K562 (cell line): ENCODE data around the gene COL4A6. TPM values are rescaled to one million over a fixed set of nuclear protein-coding genes. Genes with fewer than 3 reads are reported as not detected.
A peak's percentile ranks its signal among the peaks of the same experiment; 100 is the strongest.

Experiments
- ATAC-seq: fragments of 200-7000 bp; cut with Tn5 transposase; 3 replicates; pipeline ENCODE4 v1.9.1; 2020; ENCODE audit warnings: moderate library complexity
- BruUV-seq: library from RNA; stranded (reverse); fragments of 400-500 nt; replicated peaks from 2 replicates; lab custom pipeline; 2021; lab: Mats Ljungman, UMichigan
- CTCF ChIA-PET: fragments of 300-600 bp; formaldehyde crosslinking; extraction: SDS; loops from one replicate; lab custom pipeline; 2021; ENCODE audit warnings: low intra/inter-chr PET ratio; lab: Yijun Ruan, JAX
- POLR2A ChIA-PET: fragments of 300-600, 350-650 bp; sonication (Branson Sonifier 250); formaldehyde crosslinking; extraction: SDS; loops from one replicate; lab custom pipeline; 2021; ENCODE audit warnings: antibody characterized with exemption, inconsistent platforms; lab: Yijun Ruan, JAX
- DNase-seq, 4 experiments: peaks; one replicate each; pipeline versions ENCODE4 v3.0.0 to v3.0.0-alpha.2; 2011 to 2018; ENCODE audit warnings: low spot score in 3 of 4, mixed read lengths in 3 of 4; ENCODE audit errors: extremely low read depth in 1 of 4
- FAIRE-seq: peaks from 2 replicates; lab custom pipeline; 2011; peaks lifted over from hg19 to GRCh38; lab: Jason Lieb, UNC
- H2AFZ ChIP-seq: 2 replicates; pipeline ENCODE4 v1.6.0; 2011; ENCODE audit warnings: low read depth, low read length, control low read depth, inconsistent platforms
- H3K27ac ChIP-seq: fragments of 200-600 bp; 3 replicates; pipeline ENCODE4 v1.8.0; 2011; ENCODE audit warnings: low read depth, mild to moderate bottlenecking, control low read depth, inconsistent platforms, low read length, moderate library complexity, mixed read lengths; ENCODE audit errors: extremely low read depth
- H3K27me3 ChIP-seq, 2 experiments: fragments of 300-600 bp in 1 of 2; 2 replicates in 1 of 2; 3 replicates in 1 of 2; pipeline versions ENCODE4 v1.6.0 to v1.8.0; 2011; ENCODE audit warnings: inconsistent platforms in 2 of 2, low read length in 2 of 2, mild to moderate bottlenecking in 1 of 2, mixed read lengths in 1 of 2, moderate library complexity in 1 of 2; ENCODE audit not compliant: control insufficient read depth in 2 of 2, insufficient read depth in 2 of 2
- H3K36me3 ChIP-seq: fragments of 300-600 bp; 3 replicates; pipeline ENCODE4 v1.8.0; 2011; ENCODE audit warnings: mild to moderate bottlenecking, low read length, inconsistent platforms; ENCODE audit not compliant: control insufficient read depth, insufficient read depth
- H3K4me1 ChIP-seq, 2 experiments: fragments of 200-600 bp in 1 of 2; replicated peaks in 1 of 2; 2 replicates in 1 of 2; 3 replicates in 1 of 2; pipeline versions ENCODE4 v1.5.1 to v1.8.0; 2011; ENCODE audit warnings: inconsistent platforms in 2 of 2, low read length in 2 of 2, mild to moderate bottlenecking in 1 of 2, mixed read lengths in 1 of 2, moderate library complexity in 1 of 2; ENCODE audit not compliant: control insufficient read depth in 2 of 2, insufficient read depth in 2 of 2
- H3K4me2 ChIP-seq: 2 replicates; pipeline ENCODE4 v1.6.1; 2011; ENCODE audit warnings: low read length, control low read depth, inconsistent platforms, mixed read lengths; ENCODE audit not compliant: insufficient read depth
- H3K4me3 ChIP-seq: fragments of 200-600 bp; sonication (generic), shearing (Covaris generic); 2 replicates; pipeline ENCODE4 v1.5.1; 2016; ENCODE audit warnings: control low read depth, inconsistent platforms
- H3K79me2 ChIP-seq: fragments of 200-600 bp; 3 replicates; pipeline ENCODE4 v1.8.0; 2011; ENCODE audit warnings: low read length, inconsistent platforms; ENCODE audit not compliant: control insufficient read depth, insufficient read depth
- H3K9ac ChIP-seq, 2 experiments: 2 replicates each; pipeline versions ENCODE4 v1.6.0 to v1.6.1; 2011; ENCODE audit warnings: low read depth in 2 of 2, low read length in 2 of 2, control low read depth in 1 of 2, inconsistent platforms in 1 of 2, mild to moderate bottlenecking in 1 of 2, mixed read lengths in 1 of 2; ENCODE audit not compliant: insufficient read depth in 1 of 2
- H3K9me1 ChIP-seq: one replicate; pipeline ENCODE4 v1.6.0; 2011; ENCODE audit warnings: inconsistent platforms, mild to moderate bottlenecking, low read length, moderate library complexity; ENCODE audit not compliant: control insufficient read depth, insufficient read depth
- H3K9me3 ChIP-seq: replicated peaks from 2 replicates; pipeline ENCODE4 v1.5.1; 2011; ENCODE audit warnings: low read depth, low read length, inconsistent platforms; ENCODE audit not compliant: control insufficient read depth, insufficient read depth
- H4K20me1 ChIP-seq: replicated peaks from 2 replicates; pipeline ENCODE4 v1.6.1; 2011; ENCODE audit warnings: low read length, inconsistent platforms, mixed read lengths; ENCODE audit not compliant: control insufficient read depth, insufficient read depth
- CCNT2 ChIP-seq: IDR thresholded peaks from 2 replicates; pipeline ENCODE4 v1.6.1; 2011; ENCODE audit warnings: borderline replicate concordance, low read depth, mild to moderate bottlenecking, moderate library complexity, mixed read lengths, low read length; ENCODE audit not compliant: insufficient read length; ENCODE audit errors: extremely low read depth
- FUS ChIP-seq: fragments of 200-400 bp; formaldehyde crosslinking; optimal IDR thresholded peaks from 2 replicates; pipeline ENCODE3; 2017; ENCODE audit warnings: low read depth, low read length
- HMG20A ChIP-seq: fragments of 450-650 bp; formaldehyde crosslinking; conservative IDR thresholded peaks from 2 replicates; pipeline ENCODE4 v1.4.0; 2020; ENCODE audit warnings: mild to moderate bottlenecking, mixed read lengths
- ILK ChIP-seq: fragments of 450-650 bp; IDR thresholded peaks from 2 replicates; pipeline ENCODE4 v1.6.1; 2016; ENCODE audit warnings: missing genetic modification characterization, low read depth, mild to moderate bottlenecking, missing compliant biosample characterization, moderate library complexity, borderline replicate concordance
- KDM1A ChIP-seq, 2 experiments: fragments of 450-650 bp; IDR thresholded peaks; 2 replicates each; pipeline ENCODE4 v1.6.1; 2016; ENCODE audit warnings: mild to moderate bottlenecking in 2 of 2
- MBD2 ChIP-seq: sonication (generic); IDR thresholded peaks from 2 replicates; pipeline ENCODE4 v1.6.1; 2016; ENCODE audit warnings: low read depth, borderline replicate concordance
- NR3C1 ChIP-seq: sonication (generic); formaldehyde crosslinking; IDR thresholded peaks from 2 replicates; pipeline ENCODE4 v1.8.1; 2022; ENCODE audit warnings: missing genetic modification reagents
- RBM14 ChIP-seq: fragments of 200-400 bp; formaldehyde crosslinking; IDR thresholded peaks from 2 replicates; pipeline ENCODE4 v1.6.1; 2018; ENCODE audit warnings: low read depth, mild to moderate bottlenecking, low read length, moderate library complexity, borderline replicate concordance; ENCODE audit not compliant: insufficient read depth
- RBM15 ChIP-seq: fragments of 200-400 bp; formaldehyde crosslinking; IDR thresholded peaks from 2 replicates; pipeline ENCODE4 v1.6.1; 2018; ENCODE audit warnings: mild to moderate bottlenecking, low read length, moderate library complexity; ENCODE audit not compliant: insufficient read depth
- SETDB1 ChIP-seq: IDR thresholded peaks from one replicate; pipeline ENCODE4 v1.6.1; 2012; ENCODE audit warnings: low read length, control low read depth, inconsistent platforms
- SMAD1 ChIP-seq: fragments of 150-350 bp; IDR thresholded peaks from 2 replicates; pipeline ENCODE4 v1.6.1; 2014; ENCODE audit warnings: low read length, low read depth; ENCODE audit not compliant: partially characterized antibody
- SRSF3 ChIP-seq: fragments of 200-400 bp; formaldehyde crosslinking; IDR thresholded peaks from 2 replicates; pipeline ENCODE4 v1.6.1; 2016; ENCODE audit warnings: mild to moderate bottlenecking, low read length, moderate library complexity; ENCODE audit not compliant: insufficient read depth
- STAT5A ChIP-seq: IDR thresholded peaks from 2 replicates; pipeline ENCODE4 v1.6.1; 2012; ENCODE audit warnings: low read length, inconsistent platforms, borderline replicate concordance
- XRCC3 ChIP-seq: fragments of 450-650 bp; IDR thresholded peaks from 2 replicates; pipeline ENCODE4 v1.6.1; 2017; ENCODE audit warnings: mild to moderate bottlenecking, moderate library complexity
- ZNF668 ChIP-seq: fragments of 250-450 bp; sonication (Bioruptor Pico); IDR thresholded peaks from 2 replicates; pipeline ENCODE4 v1.8.0; 2022; ENCODE audit warnings: mild to moderate bottlenecking, inconsistent platforms
- WGBS: fragments of 100-300 bp; shearing (Covaris generic); methylation state at CpG from one replicate; pipeline ENCODE4 v1.1.6; 2016; ENCODE audit warnings: low coverage, mixed read lengths; ENCODE audit not compliant: insufficient coverage; ENCODE audit errors: missing lambda C conversion rate; 5-methylcytosine and 5-hydroxymethylcytosine counted together
- in situ Hi-C: fragments of 300-500 bp; cut with MboI; formaldehyde crosslinking; loops from 4 replicates; pipeline ENCODE4 v1.15.0; 2018; ENCODE audit warnings: inconsistent platforms, mixed read lengths
- intact Hi-C: fragments of 100-400 bp; cut with micrococcal nuclease; formaldehyde crosslinking; loops from 2 replicates; pipeline ENCODE4 v1.14.2; 2022
- polyA plus RNA-seq, 8 experiments: library from polyadenylated mRNA; depleted of rRNA in 4 of 8; stranded (reverse) in 5 of 8; unstranded in 3 of 8; fragments of >200 nt; fragmentation: Nextera tagmentation in 2 of 8; fragmentation: Illumina TruSeq in 1 of 8; extraction: Ambion mirVana in 2 of 8; extraction: Trizol in 1 of 8; gene quantifications; 2 replicates each; pipeline versions ENCODE4 v1.2.1 to v1.2.3, GENCODE V29; 2011 to 2014; ENCODE audit warnings: inconsistent platforms in 1 of 8, missing spikeins in 1 of 8
- total RNA-seq, 7 experiments: library from RNA; depleted of rRNA in 6 of 7; stranded (reverse); fragments of >200 nt in 6 of 7; fragmentation: Illumina TruSeq in 2 of 7; extraction: Trizol in 2 of 7; gene quantifications; 2 replicates each; pipeline versions ENCODE4 v1.2.1 to v1.2.3, GENCODE V29; 2011 to 2021; ENCODE audit warnings: low replicate concordance in 1 of 7
- TF ChIP-seq, protein P1 (sequence below), 2 experiments: fragments of 450-650 bp; IDR thresholded peaks; 2 replicates each; pipeline ENCODE4 v1.6.1; 2016

Gene COL4A6
- total and polyA plus RNA-seq, 9 of the 15 experiments (the other 6 are each of a cell fraction or from before 2014, with no cell fraction given): 0.02 to 0.05 TPM; not detected in 7

DNA sequence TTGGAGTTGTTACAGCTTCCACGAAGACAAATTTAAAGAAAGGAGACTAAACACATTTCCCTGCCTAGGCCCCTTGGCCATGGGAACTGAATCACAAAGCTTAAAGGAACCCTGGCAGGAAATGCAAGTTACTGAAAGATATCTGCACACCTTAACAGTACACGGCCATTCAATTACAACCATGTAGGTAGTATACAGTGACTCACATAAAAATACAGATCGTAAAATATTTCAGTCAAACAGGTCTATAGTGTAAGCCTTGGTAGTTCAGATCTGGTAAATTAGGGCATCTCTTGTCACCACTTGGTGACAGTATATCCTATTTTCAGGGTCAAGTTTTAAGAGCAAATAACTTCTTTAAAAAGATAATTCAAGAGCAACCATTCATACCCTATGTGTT, 234.7 kb downstream of the COL4A6 start:
- no TSS peak for BruUV-seq
- Histone ChIP-seq H3K27me3 (no peaks in the 10 kb centered on the region), H3K4me1 (no peaks in the 10 kb centered on the region), H2AFZ (no peak overlapping the region), H3K36me3 (no peaks in the 10 kb centered on the region), H3K4me3 (no peak overlapping the region), H3K9me3 (no peaks in the 10 kb centered on the region), H4K20me1 (peaks cover 5% of the 10 kb centered on the region; the same call in 1 of the 2 replicates), H3K9me1 (no peaks in the 10 kb centered on the region), H3K9ac (no peak overlapping the region), H3K79me2 (no peaks in the 10 kb centered on the region), H3K27ac (no peak overlapping the region), H3K4me2 (no peak overlapping the region)
- intact Hi-C loops: no loop called here
- TF ChIP-seq XRCC3: no peak
- in situ Hi-C loops: no loop called here
- ChIA-PET POLR2A (no interaction called here), CTCF (no interaction called here)
- DNase-seq: no peak
- ATAC-seq: no peak
- FAIRE-seq: no peak
- WGBS: 0% methylated on average over 3 of the region's 3 CpGs

DNA sequence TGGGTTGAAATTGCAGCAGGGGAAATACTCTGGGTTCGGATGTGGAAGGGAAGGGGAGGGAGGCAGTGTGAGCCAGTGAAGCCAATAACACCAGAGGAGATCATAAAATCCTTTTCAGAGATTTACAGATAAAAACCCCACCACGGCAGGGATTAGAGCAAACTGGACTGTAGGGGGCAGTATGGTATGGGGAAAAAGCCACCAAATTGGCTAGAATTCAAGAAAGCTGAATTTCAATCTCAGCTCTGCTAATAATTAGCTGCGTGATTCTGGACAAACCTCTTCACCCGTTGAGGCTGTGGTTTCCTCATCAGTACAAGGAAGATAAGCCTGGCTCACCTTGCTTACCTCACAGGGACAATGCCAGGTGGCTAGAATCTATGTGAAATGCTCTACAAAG, 238.5 kb downstream of the COL4A6 start:
- ChIA-PET POLR2A (interaction anchor here (0.6 kb wide), 1 partner anchor 1142 kb away, joined by 3 read pairs; no protein-coding TSS in a partner anchor), CTCF (interaction anchor here (1.0 kb wide), 1 partner anchor 105 kb away, joined by 3 read pairs; no protein-coding TSS in a partner anchor)
- in situ Hi-C loops: loop anchor here (25.0 kb wide), 1 partner anchor 488 kb away; no protein-coding TSS in a partner anchor
- 0% methylated on average over 4 of the region's 4 CpGs for WGBS
- Histone ChIP-seq H3K27me3 (no peaks in the 10 kb centered on the region), H3K4me1 (no peaks in the 10 kb centered on the region), H4K20me1 (peaks cover 5% of the 10 kb centered on the region; the same call in 1 of the 2 replicates), H3K4me2 (no peak overlapping the region), H3K9me3 (no peaks in the 10 kb centered on the region), H3K4me3 (no peak overlapping the region), H3K9ac (no peak overlapping the region), H3K27ac (no peak overlapping the region), H3K36me3 (no peaks in the 10 kb centered on the region), H3K79me2 (no peaks in the 10 kb centered on the region), H3K9me1 (no peaks in the 10 kb centered on the region), H2AFZ (no peak overlapping the region)
- intact Hi-C loops: loop anchor here (1.0 kb wide), 1 partner anchor 105 kb away; no protein-coding TSS in a partner anchor
- ATAC-seq (0 out of 3 replicates have a peak, but pooled peaks have one; percentile 52), FAIRE-seq (peak; percentile 59), DNase-seq (peak; percentile 16 to 34 (median 25))
- BruUV-seq: no TSS peak
- TF ChIP-seq RBM15: no peak
- TF ChIP-seq SETDB1: no peak
- TF ChIP-seq FUS: no peak
- TF ChIP-seq CCNT2: no peak
- TF ChIP-seq SMAD1: no peak
- TF ChIP-seq ZNF668 (CRISPR knock-in tag): no peak
- no peak for TF ChIP-seq RBM14
- no peak for TF ChIP-seq MBD2
- TF ChIP-seq KDM1A (IDR thresholded peaks at IDR 0.05): peak; percentile 78 to 84
- TF ChIP-seq STAT5A: no peak
- TF ChIP-seq NR3C1 (CRISPR knock-in tag): no peak
- no peak for TF ChIP-seq SRSF3
- TF ChIP-seq ILK (tag): no peak
- TF ChIP-seq, protein P1, sequence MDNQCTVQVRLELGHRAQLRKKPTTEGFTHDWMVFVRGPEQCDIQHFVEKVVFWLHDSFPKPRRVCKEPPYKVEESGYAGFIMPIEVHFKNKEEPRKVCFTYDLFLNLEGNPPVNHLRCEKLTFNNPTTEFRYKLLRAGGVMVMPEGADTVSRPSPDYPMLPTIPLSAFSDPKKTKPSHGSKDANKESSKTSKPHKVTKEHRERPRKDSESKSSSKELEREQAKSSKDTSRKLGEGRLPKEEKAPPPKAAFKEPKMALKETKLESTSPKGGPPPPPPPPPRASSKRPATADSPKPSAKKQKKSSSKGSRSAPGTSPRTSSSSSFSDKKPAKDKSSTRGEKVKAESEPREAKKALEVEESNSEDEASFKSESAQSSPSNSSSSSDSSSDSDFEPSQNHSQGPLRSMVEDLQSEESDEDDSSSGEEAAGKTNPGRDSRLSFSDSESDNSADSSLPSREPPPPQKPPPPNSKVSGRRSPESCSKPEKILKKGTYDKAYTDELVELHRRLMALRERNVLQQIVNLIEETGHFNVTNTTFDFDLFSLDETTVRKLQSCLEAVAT (IDR thresholded peaks at IDR 0.05): no peak
- no peak for TF ChIP-seq HMG20A (CRISPR knock-in tag)
